Measurements from ENCODE around the gene IGF1R. TPM values are rescaled to one million over a fixed set of nuclear protein-coding genes. Genes with fewer than 3 reads are reported as not detected.

IGF1R gene
- total and polyA plus RNA-seq, 12 donors, result 8.6 to 138 (median 66.0) TPM

DNA sequence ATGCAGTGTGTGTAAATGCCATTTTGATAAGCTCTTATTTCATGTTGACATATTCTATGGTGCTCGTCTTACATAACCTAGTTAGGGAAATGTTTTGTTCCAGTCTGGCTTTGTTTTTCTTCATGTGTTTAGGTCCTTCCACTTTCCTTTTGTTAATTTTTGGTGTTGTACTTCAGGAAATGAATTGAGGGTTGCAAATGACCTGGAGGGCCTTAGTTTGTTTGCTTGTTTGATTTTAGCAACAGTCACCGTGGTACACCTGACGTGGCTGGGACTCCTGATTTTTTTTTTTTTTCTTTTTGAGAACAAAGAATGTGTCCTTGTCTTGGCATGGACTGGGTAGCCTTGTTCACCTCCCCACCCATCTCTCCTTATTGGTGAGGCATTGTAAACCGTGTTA, 114.8 kb downstream of the IGF1R start:
- Histone ChIP-seq H3K36me3 (replicated peaks in 1 of 2) (no peaks in the 10 kb centered on the region), H3K27ac (peak overlapping the region in 4 of 5 donors; percentile 3 to 61 (median 37)), H3K4me3 (no peak overlapping the region), H3K4me1 (replicated peaks in 1 of 2) (peaks cover 19 to 40% of the 10 kb centered on the region in 2 donors), H3K27me3 (no peaks in the 10 kb centered on the region), H3K9me3 (replicated peaks in 1 of 3) (no peaks in the 10 kb centered on the region)
- 32 to 36% (median 36%) methylated on average over 4 of the region's 4 CpGs for WGBS, 4 donors
- no peak for TF ChIP-seq POLR2A (IDR thresholded peaks at IDR 0.05)
- TF ChIP-seq, protein P1, sequence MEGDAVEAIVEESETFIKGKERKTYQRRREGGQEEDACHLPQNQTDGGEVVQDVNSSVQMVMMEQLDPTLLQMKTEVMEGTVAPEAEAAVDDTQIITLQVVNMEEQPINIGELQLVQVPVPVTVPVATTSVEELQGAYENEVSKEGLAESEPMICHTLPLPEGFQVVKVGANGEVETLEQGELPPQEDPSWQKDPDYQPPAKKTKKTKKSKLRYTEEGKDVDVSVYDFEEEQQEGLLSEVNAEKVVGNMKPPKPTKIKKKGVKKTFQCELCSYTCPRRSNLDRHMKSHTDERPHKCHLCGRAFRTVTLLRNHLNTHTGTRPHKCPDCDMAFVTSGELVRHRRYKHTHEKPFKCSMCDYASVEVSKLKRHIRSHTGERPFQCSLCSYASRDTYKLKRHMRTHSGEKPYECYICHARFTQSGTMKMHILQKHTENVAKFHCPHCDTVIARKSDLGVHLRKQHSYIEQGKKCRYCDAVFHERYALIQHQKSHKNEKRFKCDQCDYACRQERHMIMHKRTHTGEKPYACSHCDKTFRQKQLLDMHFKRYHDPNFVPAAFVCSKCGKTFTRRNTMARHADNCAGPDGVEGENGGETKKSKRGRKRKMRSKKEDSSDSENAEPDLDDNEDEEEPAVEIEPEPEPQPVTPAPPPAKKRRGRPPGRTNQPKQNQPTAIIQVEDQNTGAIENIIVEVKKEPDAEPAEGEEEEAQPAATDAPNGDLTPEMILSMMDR (IDR thresholded peaks at IDR 0.05), result no peak
- DNase-seq, result no peak
- intact Hi-C loops (cut with DNase I), result no loop called here

DNA sequence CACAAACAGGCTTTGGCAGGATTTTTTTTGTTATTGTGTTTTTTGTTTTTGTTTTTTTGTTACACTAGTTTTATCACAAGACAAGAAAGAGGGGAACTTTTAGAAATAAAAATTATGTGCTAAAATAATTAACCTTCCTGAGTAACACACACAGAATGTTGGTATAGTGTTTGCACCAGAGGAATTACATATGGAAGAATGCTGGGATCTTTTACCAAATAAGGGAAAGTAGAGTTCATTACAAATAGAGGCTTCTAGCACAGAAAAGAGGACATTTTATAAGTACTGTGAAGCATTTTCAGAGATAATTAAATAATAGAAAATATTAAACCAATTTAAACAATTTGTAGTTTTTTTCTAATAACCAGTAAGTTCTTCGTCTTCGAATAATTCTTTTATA, 116.0 kb downstream of the IGF1R start:
- no peaks in the 10 kb centered on the region for H3K36me3 ChIP-seq (replicated peaks in 1 of 2)
- peaks cover 19 to 29% of the 10 kb centered on the region in 2 donors for H3K4me1 ChIP-seq (replicated peaks in 1 of 2)
- peak overlapping the region in 2 of 5 donors; percentile 28 to 61 for H3K27ac ChIP-seq
- no peaks in the 10 kb centered on the region for H3K9me3 ChIP-seq (replicated peaks in 1 of 3)
- no peak overlapping the region for H3K4me3 ChIP-seq
- TF ChIP-seq, protein P1 (IDR thresholded peaks at IDR 0.05), result no peak
- TF ChIP-seq POLR2A (IDR thresholded peaks at IDR 0.05), result no peak
- H3K27me3 ChIP-seq, result no peaks in the 10 kb centered on the region
- intact Hi-C loops (cut with DNase I), result no loop called here
- DNase-seq, result no peak
- WGBS, 4 donors, result 92 to 96% (median 94%) methylated on average over 2 of the region's 2 CpGs

DNA sequence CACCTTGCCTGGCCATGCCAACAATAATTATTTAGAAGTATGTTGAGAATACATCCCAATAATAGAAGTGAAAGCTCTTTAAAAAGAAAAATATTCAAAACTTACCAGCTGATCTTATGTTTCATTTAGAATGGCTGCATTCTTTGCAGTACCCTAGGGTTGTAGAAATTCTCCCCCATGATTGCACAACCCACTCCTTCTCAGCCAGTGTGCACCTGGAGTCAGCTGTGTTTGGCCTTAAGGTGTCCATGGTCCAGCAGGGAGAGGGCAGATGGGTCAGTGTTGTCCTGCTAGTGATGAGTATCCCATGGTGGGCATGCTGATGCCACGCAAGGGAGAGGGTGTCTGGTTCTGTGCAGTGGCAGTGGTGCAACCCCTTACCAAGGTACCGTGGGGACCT, 117.3 kb downstream of the IGF1R start:
- H3K27ac ChIP-seq, result no peak overlapping the region
- intact Hi-C loops (cut with DNase I), result no loop called here
- no peak for DNase-seq
- no peaks in the 10 kb centered on the region for H3K9me3 ChIP-seq (replicated peaks in 1 of 3)
- peaks cover 13 to 18% of the 10 kb centered on the region in 2 donors for H3K4me1 ChIP-seq (replicated peaks in 1 of 2)
- no peaks in the 10 kb centered on the region for H3K36me3 ChIP-seq (replicated peaks in 1 of 2)
- H3K4me3 ChIP-seq, result no peak overlapping the region
- no peaks in the 10 kb centered on the region for H3K27me3 ChIP-seq
- TF ChIP-seq, protein P1 (IDR thresholded peaks at IDR 0.05), result no peak
- no peak for TF ChIP-seq POLR2A (IDR thresholded peaks at IDR 0.05)
- WGBS, 4 donors, result 96 to 100% (median 98%) methylated on average over 1 to 2 of the region's 2 CpGs; no CpG with 5 or more reads in 1 of the 4 donors

DNA sequence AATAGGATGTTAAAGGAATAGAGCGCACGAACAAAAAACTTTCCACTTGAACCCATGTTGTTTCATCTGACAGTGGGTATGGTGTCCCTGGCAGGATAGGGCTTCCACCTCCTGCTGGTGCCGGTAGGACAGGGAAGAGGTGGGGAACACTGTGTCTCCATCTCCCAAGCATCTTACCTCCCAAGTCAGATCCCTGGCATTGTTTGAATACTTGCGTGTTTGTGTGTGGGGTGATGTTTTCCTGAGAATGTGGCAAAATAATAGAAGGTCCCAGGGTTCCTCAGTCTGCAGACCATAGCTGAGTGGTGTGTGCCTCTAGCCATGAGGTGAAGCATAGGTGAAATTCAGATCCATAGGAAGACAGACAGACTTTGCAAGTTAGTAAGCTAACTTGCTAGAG, 119.4 kb downstream of the IGF1R start:
- H3K4me1 ChIP-seq (replicated peaks in 1 of 2), result peaks cover 18 to 30% of the 10 kb centered on the region in 2 donors
- WGBS, 4 donors, result 90 to 95% (median 94%) methylated on average over 4 of the region's 4 CpGs
- intact Hi-C loops (cut with DNase I), result no loop called here

More for the DNA sequence above, 119.4 kb downstream of the IGF1R start:
- Histone ChIP-seq H3K27ac (no peak overlapping the region), H3K27me3 (no peaks in the 10 kb centered on the region), H3K4me3 (no peak overlapping the region), H3K9me3 (replicated peaks in 1 of 3) (no peaks in the 10 kb centered on the region), H3K36me3 (replicated peaks in 1 of 2) (no peaks in the 10 kb centered on the region)
- TF ChIP-seq, protein P1 (IDR thresholded peaks at IDR 0.05), result no peak
- TF ChIP-seq POLR2A (IDR thresholded peaks at IDR 0.05), result no peak
- DNase-seq, result no peak

All from adrenal gland (tissue), 12 donors.